Measurements from ENCODE around the gene ICAM1. TPM values are rescaled to one million over a fixed set of nuclear protein-coding genes. Genes with fewer than 3 reads are reported as not detected.

ICAM1 gene
- polyA plus RNA-seq, 2 of the 4 experiments (the other 2 are of a cell fraction): 1.2 to 1.4 TPM

GRCh38 chr19:10266706-10267105 lies 4.2 kb upstream of the ICAM1 start:
- FAIRE-seq (no peak), ATAC-seq (no peak), DNase-seq (ENCODE audit: low read depth in 1 of 2, low spot score in 1 of 2) (no peak)
- H3K4me1 ChIP-seq: peaks cover 16% of the 10 kb centered on the region
- ChIA-PET CTCF (interaction anchor here (1.2 to 6.7 kb wide), 4 partner anchors 8 to 126 kb away, joined by 4 to 104 read pairs (median 43); no protein-coding TSS in a partner anchor), POLR2A (no interaction called here)
- no peak overlapping the region for H3K4me3 ChIP-seq
- TF ChIP-seq MYC (IDR thresholded peaks at IDR 0.05; ENCODE audit: borderline replicate concordance, low read length) (no peak), BCL3 (IDR thresholded peaks at IDR 0.05) (no peak), HDAC2 (IDR thresholded peaks at IDR 0.05) (no peak), ZFP36 (IDR thresholded peaks at IDR 0.05; ENCODE audit: borderline replicate concordance, partially characterized antibody) (no peak), EHMT2 (IDR thresholded peaks at IDR 0.05; ENCODE audit: low read depth) (no peak)
- TF ChIP-seq, protein P1, sequence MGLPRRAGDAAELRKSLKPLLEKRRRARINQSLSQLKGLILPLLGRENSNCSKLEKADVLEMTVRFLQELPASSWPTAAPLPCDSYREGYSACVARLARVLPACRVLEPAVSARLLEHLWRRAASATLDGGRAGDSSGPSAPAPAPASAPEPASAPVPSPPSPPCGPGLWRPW (IDR thresholded peaks at IDR 0.05): no peak
- WGBS (ENCODE audit: missing lambda C conversion rate): 86% methylated on average over 7 of the region's 7 CpGs
- no peaks in the 10 kb centered on the region for H3K9me3 ChIP-seq
- H3K4me2 ChIP-seq: no peak overlapping the region
- no peak overlapping the region for H3K27ac ChIP-seq

DNA sequence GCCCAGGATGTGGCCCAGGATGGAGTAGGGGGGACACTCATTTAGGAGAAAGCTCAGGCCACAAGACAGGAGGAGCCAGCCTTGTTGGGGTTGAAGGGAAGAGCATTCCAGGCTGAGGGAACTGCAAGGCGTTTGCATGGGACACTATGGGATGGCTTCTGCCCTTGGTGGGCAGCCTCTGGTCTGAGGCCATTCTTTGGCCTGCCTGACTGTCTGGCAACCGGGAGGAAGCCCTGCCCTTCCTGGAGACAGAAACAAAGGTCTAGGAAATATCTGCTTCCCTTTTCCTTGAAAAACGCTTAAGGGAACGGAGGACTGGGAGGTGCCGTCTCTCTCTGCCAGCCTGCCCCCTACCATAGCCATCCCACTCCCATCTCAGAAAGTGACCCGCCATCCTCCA lies 2.8 kb upstream of the ICAM1 start:
- 77% methylated on average over 6 of the region's 6 CpGs for WGBS (ENCODE audit: missing lambda C conversion rate)
- H3K9me3 ChIP-seq: no peaks in the 10 kb centered on the region
- ATAC-seq (no peak), DNase-seq (ENCODE audit: low read depth in 1 of 2, low spot score in 1 of 2) (no peak), FAIRE-seq (no peak)
- H3K27ac ChIP-seq: no peak overlapping the region
- TF ChIP-seq FOXS1 (CRISPR knock-in tag; IDR thresholded peaks at IDR 0.05): no peak
- TF ChIP-seq NPAS2 (CRISPR knock-in tag; IDR thresholded peaks at IDR 0.05; ENCODE audit: borderline replicate concordance): no peak
- TF ChIP-seq, protein P2, sequence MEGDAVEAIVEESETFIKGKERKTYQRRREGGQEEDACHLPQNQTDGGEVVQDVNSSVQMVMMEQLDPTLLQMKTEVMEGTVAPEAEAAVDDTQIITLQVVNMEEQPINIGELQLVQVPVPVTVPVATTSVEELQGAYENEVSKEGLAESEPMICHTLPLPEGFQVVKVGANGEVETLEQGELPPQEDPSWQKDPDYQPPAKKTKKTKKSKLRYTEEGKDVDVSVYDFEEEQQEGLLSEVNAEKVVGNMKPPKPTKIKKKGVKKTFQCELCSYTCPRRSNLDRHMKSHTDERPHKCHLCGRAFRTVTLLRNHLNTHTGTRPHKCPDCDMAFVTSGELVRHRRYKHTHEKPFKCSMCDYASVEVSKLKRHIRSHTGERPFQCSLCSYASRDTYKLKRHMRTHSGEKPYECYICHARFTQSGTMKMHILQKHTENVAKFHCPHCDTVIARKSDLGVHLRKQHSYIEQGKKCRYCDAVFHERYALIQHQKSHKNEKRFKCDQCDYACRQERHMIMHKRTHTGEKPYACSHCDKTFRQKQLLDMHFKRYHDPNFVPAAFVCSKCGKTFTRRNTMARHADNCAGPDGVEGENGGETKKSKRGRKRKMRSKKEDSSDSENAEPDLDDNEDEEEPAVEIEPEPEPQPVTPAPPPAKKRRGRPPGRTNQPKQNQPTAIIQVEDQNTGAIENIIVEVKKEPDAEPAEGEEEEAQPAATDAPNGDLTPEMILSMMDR (IDR thresholded peaks at IDR 0.05): no peak
- CTCF ChIA-PET: interaction anchor here (0.6 to 6.7 kb wide), 15 partner anchors 9 to 844 kb away, joined by 3 to 104 read pairs (median 4); partner anchors contain the start of genes ICAM5 and TYK2
- H3K4me3 ChIP-seq: no peak overlapping the region
- peaks cover 16% of the 10 kb centered on the region for H3K4me1 ChIP-seq
- POLR2A ChIA-PET: no interaction called here
- no peak overlapping the region for H3K4me2 ChIP-seq

GRCh38 chr19:10269333-10270179 lies 1.4 kb upstream of the ICAM1 start:
- DNase-seq (ENCODE audit: low read depth in 1 of 2, low spot score in 1 of 2) (peak in 1 of 2 experiments; percentile 63), ATAC-seq (peak; percentile 86 to 92), FAIRE-seq (no peak)
- Histone ChIP-seq H3K4me1 (peaks cover 16% of the 10 kb centered on the region), H3K9me3 (no peaks in the 10 kb centered on the region), H3K4me3 (peak overlapping the region; percentile 17; the same call in 1 of the 3 replicates), H3K4me2 (peak overlapping the region; percentile 69), H3K27ac (peak overlapping the region; percentile 6 to 78; a peak in 4 of 6 replicates)
- WGBS (ENCODE audit: missing lambda C conversion rate): 32% methylated on average over 44 of the region's 59 CpGs
- CTCF ChIA-PET: interaction anchor here (0.6 to 6.7 kb wide), 35 partner anchors 9 to 311 kb away, joined by 3 to 104 read pairs (median 4); partner anchors contain the start of genes CDC37, ICAM5, RAVER1 and TYK2
- TF ChIP-seq SMC3 (IDR thresholded peaks at IDR 0.05) (peak; percentile 88), CEBPB (IDR thresholded peaks at IDR 0.05) (no peak), RAD21 (conservative IDR thresholded peaks at IDR 0.05 in 1 of 2, IDR thresholded peaks at IDR 0.05 in 1 of 2) (peak; percentile 89 to 90), MAZ (IDR thresholded peaks at IDR 0.05; ENCODE audit: borderline replicate concordance, low read depth, low read length) (no peak)
- TF ChIP-seq, protein P2 (IDR thresholded peaks at IDR 0.05): peak; percentile 79
- POLR2A ChIA-PET: interaction anchor here (0.6 to 2.3 kb wide), 4 partner anchors 9 to 123 kb away, joined by 3 to 10 read pairs (median 4); partner anchors contain the start of gene RAVER1
